Activated CD8-positive, alpha-beta memory T cell treated with anti-CD3 and anti-CD28 coated beads, Interleukin-2, amount 50 U/mL, for 48 hours (primary cell): ENCODE data around the gene CC2D2B.
A peak's percentile ranks its signal among the peaks of the same experiment; 100 is the strongest.
"Not testable (repeated sequence)": the region's sequence is repeated elsewhere in the genome, so short reads cannot be mapped to it uniquely, and the experiment has no call there.

Experiments used
- DNase-seq: peaks from one replicate; pipeline ENCODE4 v3.0.0-alpha.2; 2020

Gene CC2D2B

GRCh38 chr10:96022739-96023138 lies 115.0 kb downstream of the CC2D2B start:
- no peak for DNase-seq

GRCh38 chr10:96023168-96023567 lies 115.4 kb downstream of the CC2D2B start:
- no peak for DNase-seq

- peak; percentile 52 for DNase-seq
These were observed 117.8 kb downstream of the CC2D2B start for GRCh38 chr10:96025566-96025965.

DNA sequence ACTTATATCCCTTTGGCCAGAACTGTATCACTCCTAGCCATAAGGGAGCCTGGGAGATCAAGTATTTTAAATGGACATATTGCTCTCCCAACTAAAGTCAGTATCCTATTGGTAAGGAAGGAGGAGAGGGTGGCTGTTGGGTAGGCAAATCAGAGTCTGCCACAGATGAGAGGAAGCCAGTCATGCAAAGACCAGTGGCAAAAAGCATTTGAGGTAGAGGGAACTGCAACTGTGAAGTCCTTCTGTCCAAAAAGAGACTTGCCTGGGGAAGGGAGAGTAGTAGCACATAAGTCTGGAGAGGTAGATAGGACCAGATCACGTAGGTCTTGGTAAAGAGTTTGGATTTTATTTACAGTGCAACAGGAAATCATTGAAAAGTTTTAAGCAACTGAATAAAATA lies 126.8 kb downstream of the CC2D2B start:
- DNase-seq = no peak

DNA sequence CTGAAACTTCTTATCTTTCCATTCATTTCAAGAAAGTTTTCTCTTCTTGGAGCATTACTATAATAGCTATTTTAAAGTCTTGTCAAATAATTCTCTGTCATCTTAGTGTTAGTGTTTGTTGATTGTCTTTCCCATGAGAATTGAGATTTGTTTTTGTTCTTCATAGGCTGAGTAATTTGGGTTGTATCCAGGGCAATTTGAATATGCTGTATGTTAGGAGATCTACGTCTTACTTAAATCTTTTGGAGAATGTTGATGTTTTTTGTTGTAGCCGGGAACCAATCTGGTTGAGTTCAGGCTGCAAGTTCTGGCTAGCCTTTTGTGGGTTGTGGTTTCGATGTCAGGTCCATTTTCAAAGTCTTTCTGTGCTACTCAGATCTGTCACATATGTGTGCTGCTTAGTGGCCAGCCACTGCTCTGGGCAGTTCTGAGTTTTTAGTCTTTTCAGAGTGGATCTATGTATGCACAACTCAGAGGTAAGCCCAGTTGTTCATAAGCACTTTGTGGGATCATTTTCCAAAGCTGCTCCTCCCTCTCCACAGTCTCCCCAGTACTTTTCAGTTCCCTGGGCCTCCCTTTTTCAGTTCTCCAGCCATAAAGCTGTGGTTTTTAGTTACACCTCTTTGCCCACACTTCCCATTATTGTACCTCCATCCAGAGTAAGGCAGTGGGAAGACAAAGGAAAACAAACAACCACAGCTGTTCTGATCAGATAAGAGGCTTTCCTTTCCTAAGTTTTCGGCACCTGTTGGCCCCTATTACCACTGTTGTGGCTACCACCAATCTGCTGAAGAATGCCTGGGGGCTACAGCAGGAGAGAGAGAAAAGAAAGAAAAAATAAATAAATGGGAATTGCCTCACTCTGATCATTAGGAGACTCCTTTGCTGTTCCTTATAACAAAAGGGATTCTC lies 131.0 kb downstream of the CC2D2B start:
- no peak for DNase-seq

DNA sequence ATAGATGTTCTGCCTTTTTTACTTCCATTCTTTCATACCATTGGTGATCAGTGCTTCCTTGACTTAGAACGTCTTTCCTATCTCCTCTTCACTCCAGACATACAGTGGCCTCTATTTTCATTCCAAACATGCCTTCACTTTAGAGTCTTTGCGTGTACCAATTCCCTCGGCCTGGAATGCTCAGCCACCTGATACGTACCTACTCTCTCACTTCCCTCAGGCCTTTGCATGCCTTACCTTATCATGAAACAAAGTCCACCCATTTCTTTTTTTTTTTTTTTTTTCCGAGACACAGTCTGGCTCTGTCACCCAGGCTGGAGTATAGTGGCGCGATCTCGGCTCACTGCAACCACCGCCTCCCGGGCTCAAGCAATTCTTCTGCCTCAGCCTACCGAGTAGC lies 133.4 kb downstream of the CC2D2B start:
- no peak for DNase-seq

DNA sequence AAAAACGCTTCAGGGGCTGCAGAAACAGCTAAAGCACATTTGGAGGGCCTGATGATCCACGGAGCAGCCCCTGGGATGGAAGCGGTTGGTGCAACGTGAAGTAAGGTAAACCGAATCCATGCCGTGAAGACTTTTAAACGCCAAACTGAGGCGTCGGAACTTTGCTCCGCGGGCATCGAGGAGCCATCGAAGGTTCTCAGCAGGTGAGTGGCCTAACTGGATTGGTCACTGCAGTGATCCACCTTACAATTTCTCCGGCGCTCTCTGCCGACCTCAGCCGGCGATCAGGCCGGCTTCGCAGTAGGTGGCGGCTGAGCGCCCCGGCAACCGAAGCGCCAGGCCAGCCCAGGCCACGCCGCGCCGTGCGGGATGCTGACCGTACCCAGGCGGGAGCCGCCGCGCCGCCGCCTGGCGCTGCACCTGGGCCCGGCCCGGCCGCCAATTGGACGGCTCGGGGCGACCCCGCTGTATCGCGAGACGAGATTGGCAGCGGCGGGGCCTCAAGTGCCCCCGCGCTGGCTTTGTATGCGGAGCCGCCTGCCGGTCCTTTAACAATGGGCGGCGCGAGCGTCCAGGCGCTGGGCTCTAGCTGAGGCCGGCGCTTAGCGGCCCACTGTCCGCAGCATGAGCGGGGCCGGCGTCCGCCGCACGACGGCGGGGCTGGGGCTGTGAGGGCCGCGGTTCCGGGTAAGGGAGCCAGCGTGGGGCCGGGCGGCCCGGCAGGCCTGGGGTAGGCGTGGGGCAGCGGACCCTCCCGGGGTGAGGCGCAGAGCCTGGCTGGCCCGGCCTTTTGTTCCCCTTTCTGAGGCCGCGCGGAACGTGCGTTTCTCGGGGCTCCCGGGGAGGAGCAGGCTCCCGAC lies 135.5 kb downstream of the CC2D2B start, which contains the start of gene CCNJ:
TSS of gene CCNJ (plus strand) at position 551 of the 860 bp plus-strand sequence. CDS start 811 bp downstream, outside the sequence.
- peak; percentile 90 for DNase-seq

DNA sequence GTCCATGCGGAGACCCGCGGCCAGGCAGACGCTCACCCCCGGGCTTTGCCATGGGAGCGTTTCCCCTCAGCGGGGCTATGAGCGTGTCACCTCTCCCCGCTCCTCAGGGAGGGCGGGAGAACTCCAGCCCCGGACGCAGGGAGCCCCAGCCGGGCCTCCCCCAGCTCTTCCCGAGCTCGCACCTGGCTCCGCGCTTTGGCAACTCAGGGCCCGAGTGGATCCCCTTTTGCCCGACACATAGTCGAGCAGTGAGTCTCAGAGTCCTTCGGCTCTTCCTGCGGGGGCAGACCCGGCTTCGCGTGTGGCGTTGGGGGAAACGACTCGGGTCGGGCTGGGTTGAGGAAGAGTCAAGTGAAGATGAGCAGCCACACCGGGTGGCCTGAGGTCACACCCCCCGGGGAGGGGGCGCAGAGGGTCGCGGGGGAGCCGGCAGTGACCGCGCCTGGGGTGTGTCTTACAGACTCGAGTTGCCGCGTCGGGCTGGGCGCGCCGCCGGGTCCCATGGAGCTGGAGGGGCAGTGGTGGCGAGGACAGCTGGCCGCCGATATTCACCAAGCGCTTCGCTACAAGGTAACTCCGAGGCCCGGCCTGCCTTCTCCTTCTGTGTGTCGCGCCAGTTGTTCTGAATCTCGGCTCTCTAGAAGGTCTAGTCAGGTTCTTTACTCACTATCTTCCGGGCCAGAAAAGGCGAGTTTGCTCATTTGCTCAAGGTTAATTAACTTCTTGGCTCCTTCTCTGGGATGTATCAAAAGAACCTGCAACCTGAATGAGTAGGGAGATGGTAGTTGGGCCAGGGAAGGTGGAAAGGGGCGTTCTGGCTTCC lies 136.3 kb downstream of the CC2D2B start:
- peak; percentile 77 for DNase-seq

- DNase-seq = no peak
These were observed 137.0 kb downstream of the CC2D2B start for GRCh38 chr10:96044736-96045135.

DNA sequence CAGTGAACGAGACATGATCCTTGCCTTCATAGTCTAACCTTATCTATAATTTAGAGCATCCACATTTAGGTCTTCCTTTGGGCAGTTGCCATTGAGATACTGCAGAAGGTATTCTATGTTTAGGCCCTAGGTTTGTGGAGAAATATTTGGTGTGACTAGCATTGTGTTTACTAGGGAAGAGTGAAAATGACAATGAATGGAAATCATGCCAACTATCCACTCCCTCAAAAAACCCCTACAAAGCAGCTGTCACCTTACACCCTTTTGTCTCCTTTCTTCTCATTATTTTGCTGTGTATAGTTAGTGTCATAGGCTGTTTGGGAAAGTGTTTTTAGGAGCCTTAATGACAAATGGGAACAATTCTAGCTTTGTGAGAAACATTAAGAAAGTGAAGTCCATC lies 138.8 kb downstream of the CC2D2B start:
- no peak for DNase-seq

- DNase-seq = no peak
These were observed 139.4 kb downstream of the CC2D2B start for GRCh38 chr10:96047004-96047649.

GRCh38 chr10:96047925-96048324 lies 140.2 kb downstream of the CC2D2B start:
- not testable (repeated sequence) for DNase-seq

DNA sequence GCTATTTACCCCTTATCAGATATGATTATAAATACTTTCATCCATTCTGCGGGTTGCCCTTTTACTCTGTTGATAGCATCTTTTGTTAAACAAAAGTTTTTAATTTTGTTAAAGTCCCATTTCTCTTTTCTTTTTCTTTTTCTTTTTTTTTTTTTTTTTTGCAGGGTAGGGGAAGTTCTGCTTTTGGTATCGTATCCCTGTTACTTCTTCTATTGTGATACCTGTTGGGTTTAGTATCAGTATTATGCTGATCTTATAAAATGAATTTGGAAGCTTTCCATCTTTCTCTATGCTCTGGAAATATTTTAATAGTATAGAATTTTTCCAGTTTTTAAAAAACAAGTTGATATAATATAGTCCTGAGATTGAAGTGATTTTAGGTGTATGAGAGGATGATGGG lies 141.6 kb downstream of the CC2D2B start:
- no peak for DNase-seq

DNA sequence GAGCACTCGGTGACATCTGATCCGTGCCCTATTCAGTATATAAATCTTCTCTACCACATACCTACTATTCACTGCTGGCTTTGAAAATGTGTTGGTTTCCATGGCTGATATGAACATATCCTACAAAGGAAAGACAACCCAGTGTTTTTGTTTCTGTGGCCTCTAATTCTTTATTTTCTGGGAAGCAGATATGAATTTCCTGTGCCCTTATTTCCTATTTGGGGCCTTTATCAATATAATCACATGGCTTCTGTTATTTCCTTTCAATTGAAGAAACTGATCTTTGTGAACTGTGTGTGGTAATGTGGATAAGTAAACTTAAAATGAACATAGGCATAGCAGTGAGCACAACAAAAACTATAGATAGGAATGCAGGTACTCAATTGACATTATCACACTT lies 146.2 kb downstream of the CC2D2B start:
- DNase-seq = no peak

DNA sequence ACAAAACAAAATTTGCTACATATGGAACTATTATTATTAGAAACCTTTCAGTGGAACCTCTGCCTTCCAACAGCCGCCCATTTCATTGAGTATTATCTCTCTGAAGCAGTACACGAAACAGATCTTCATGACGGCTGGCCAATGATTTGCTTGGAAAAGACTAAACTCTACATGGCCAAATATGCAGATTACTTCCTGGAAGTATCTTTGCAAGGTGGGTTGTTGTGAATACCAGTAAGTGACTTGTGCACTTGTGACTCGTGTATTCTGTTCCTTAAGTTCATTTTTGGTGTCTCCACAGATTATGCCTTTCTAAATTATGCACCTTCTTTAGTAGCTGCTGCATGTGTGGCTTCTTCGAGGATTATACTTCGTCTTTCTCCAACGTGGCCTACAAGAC lies 149.0 kb downstream of the CC2D2B start:
- DNase-seq = no peak

GRCh38 chr10:96061232-96061631 lies 153.5 kb downstream of the CC2D2B start:
- no peak for DNase-seq

- DNase-seq = no peak
These were observed 164.9 kb downstream of the CC2D2B start for GRCh38 chr10:96072674-96073073.

DNA sequence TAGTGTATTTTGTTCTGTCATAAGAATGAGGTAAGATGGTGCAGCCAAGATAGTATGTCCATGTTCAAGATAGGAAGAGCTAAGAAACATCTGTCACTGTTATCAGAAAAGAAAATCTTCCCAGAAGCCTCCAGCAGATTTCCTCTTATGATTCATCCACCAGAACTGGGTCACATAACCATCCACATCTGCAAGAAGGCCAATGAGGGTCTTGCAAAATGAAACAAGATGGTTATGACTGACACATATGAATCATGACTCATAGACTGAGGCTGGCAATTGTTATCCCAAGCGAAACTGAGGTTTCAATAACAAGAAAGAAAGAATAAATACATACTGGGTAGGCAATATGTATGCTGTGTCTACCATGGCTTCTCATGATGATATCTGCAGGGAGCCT lies 165.9 kb downstream of the CC2D2B start:
- no peak for DNase-seq

- no peak for DNase-seq
These were observed 167.0 kb downstream of the CC2D2B start for GRCh38 chr10:96074776-96075175.

DNA sequence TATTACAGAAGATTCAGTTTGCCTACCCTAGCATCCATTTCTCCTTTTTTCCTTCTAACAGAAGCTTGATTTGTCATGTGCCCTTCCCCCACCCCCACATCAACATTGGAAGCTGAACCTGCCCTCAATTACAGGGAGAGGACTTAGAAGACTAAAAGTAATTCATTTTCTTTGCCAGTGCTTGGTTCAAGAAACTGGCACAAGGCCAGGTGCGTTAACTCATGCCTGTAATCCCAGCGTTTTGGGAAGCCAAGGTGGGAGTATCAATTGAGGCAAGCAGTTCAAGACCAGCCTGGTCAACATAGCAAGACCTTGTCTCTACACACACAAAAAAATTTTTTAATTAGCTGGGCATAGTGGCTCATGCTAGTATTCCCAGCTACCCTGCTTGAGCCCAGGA lies 168.2 kb downstream of the CC2D2B start:
- no peak for DNase-seq

- DNase-seq = no peak
These were observed 169.4 kb downstream of the CC2D2B start for GRCh38 chr10:96077156-96077555.

GRCh38 chr10:96082153-96082552 lies 174.4 kb downstream of the CC2D2B start:
- DNase-seq = no peak
